Ascending aorta (tissue), 2 donors: ENCODE results near the gene CENPN. TPM values are rescaled to one million over a fixed set of nuclear protein-coding genes. Genes with fewer than 3 reads are reported as not detected.

ENCODE experiments used
- DNase-seq, 2 donors: peaks; one replicate each; pipeline ENCODE4 v3.0.0-alpha.2; 2019; ENCODE audit warnings: low spot score in 2 of 2
- H3K27ac ChIP-seq, 2 donors: fragments of 200-600 bp; sonication (generic); one replicate each; pipeline ENCODE4 v1.5.1; 2016 to 2017; ENCODE audit warnings: mild to moderate bottlenecking in 1 of 2
- H3K27me3 ChIP-seq: fragments of 200-600 bp; sonication (generic); one replicate; pipeline ENCODE4 v1.5.1; 2017
- H3K36me3 ChIP-seq, 2 donors: fragments of 200-600 bp; sonication (generic); one replicate each; pipeline ENCODE4 v1.5.1; 2016
- H3K4me1 ChIP-seq, 2 donors: fragments of 200-600 bp; sonication (generic); one replicate each; pipeline ENCODE4 v1.5.1; 2016 to 2017; ENCODE audit warnings: mild to moderate bottlenecking in 1 of 2
- H3K4me3 ChIP-seq, 2 donors: fragments of 200-600 bp; sonication (generic); one replicate each; pipeline ENCODE4 v1.5.1; 2016 to 2017; ENCODE audit warnings: mild to moderate bottlenecking in 1 of 2
- H3K9me3 ChIP-seq, 2 donors: fragments of 200-600 bp; sonication (generic); one replicate each; pipeline ENCODE4 v1.5.1; 2016
- intact Hi-C: fragments of 100-400 bp; cut with DNase I; formaldehyde crosslinking; loops from one replicate; pipeline ENCODE4 v1.15.1; 2023
- total RNA-seq: library from RNA; depleted of rRNA; stranded (reverse); fragments of >200 nt; gene quantifications from one replicate; pipeline ENCODE4 v1.1.0, GENCODE V29; 2016
- TF ChIP-seq, protein P1 (sequence below), 3 experiments: fragments of 200-600 bp in 2 of 3; fragments of 450-650 bp in 1 of 3; sonication (generic) in 2 of 3; IDR thresholded peaks; one replicate each; pipeline ENCODE4 v1.5.1; 2016 to 2019; ENCODE audit warnings: antibody characterized with exemption in 3 of 3, mild to moderate bottlenecking in 1 of 3, moderate library complexity in 1 of 3

Gene CENPN
- total RNA-seq, 1 donor from 2014 or later = not detected

DNA sequence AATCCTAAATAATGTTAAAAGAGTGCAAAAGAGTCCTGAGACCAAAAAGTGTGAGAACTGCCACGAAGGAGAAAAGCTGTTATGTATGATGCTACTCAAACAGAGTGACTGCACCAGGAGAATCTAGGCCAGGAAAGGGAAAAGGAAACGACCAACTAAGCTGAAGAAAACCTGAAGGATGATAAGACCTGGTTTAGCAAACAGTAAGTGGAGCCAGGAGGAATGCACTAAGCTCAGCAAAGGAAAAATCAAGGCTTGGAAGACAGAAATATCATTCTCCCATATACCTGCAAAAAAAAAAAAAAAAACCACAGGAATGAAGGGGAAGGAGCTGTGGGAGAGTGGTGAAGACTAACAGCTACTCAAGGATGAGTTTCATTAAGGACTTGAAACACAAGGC lies 21.4 kb upstream of the CENPN start:
- TF ChIP-seq, protein P1, sequence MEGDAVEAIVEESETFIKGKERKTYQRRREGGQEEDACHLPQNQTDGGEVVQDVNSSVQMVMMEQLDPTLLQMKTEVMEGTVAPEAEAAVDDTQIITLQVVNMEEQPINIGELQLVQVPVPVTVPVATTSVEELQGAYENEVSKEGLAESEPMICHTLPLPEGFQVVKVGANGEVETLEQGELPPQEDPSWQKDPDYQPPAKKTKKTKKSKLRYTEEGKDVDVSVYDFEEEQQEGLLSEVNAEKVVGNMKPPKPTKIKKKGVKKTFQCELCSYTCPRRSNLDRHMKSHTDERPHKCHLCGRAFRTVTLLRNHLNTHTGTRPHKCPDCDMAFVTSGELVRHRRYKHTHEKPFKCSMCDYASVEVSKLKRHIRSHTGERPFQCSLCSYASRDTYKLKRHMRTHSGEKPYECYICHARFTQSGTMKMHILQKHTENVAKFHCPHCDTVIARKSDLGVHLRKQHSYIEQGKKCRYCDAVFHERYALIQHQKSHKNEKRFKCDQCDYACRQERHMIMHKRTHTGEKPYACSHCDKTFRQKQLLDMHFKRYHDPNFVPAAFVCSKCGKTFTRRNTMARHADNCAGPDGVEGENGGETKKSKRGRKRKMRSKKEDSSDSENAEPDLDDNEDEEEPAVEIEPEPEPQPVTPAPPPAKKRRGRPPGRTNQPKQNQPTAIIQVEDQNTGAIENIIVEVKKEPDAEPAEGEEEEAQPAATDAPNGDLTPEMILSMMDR (IDR thresholded peaks at IDR 0.05) = no peak
- Histone ChIP-seq H3K4me1 (no peaks in the 10 kb centered on the region), H3K36me3 (no peaks in the 10 kb centered on the region), H3K27ac (no peak overlapping the region), H3K27me3 (no peaks in the 10 kb centered on the region), H3K9me3 (no peaks in the 10 kb centered on the region), H3K4me3 (no peak overlapping the region)
- intact Hi-C loops = no loop called here
- DNase-seq = no peak

DNA sequence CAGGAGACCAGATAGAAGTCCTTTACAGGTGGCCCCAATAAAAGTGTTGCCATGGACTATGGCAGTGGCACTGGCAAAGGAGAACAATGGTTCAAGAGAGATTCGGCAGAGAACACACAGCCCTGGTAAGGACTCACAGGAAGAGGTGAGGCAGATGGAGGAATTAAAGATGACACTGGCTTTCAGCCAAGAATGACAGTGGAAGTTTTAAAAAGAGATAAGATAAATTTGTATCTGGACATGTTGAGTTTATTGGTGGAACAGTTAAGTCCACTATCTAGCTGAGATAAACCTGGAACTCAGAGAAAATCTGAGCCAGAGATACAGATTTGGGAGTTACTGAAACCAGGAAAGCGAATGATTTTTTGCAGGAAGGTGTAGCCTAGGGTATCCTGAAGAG lies 20.5 kb upstream of the CENPN start:
- Histone ChIP-seq H3K36me3 (no peaks in the 10 kb centered on the region), H3K27me3 (no peaks in the 10 kb centered on the region), H3K27ac (no peak overlapping the region), H3K4me1 (no peaks in the 10 kb centered on the region), H3K9me3 (no peaks in the 10 kb centered on the region), H3K4me3 (no peak overlapping the region)
- no peak for DNase-seq
- TF ChIP-seq, protein P1 (IDR thresholded peaks at IDR 0.05) = no peak
- intact Hi-C loops = no loop called here

DNA sequence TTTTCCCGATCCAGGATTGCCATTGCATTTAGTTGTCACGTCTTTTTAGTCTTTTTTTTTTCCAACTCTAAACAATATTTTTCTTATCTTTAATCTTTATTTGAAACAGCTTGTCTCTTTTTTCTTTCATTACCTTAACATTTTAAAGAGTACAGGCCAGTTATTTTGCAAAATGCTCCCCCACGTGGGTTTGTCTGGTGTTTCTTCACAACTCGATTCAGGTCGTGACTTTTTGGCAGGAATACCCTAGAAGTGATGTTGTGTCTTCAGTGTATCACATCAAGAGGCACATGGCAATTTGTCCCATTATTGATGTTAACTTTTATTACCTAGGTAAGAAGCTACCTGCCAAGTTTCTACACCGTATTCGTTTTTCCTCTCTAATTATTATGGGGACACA lies 18.3 kb upstream of the CENPN start:
- intact Hi-C loops = no loop called here
- no peaks in the 10 kb centered on the region for H3K9me3 ChIP-seq
- H3K4me1 ChIP-seq = peaks cover 0 to 2% of the 10 kb centered on the region in 2 donors
- no peak for DNase-seq
- no peaks in the 10 kb centered on the region for H3K27me3 ChIP-seq
- H3K36me3 ChIP-seq = no peaks in the 10 kb centered on the region
- no peak overlapping the region for H3K4me3 ChIP-seq
- H3K27ac ChIP-seq = no peak overlapping the region
- TF ChIP-seq, protein P1 (IDR thresholded peaks at IDR 0.05) = no peak

DNA sequence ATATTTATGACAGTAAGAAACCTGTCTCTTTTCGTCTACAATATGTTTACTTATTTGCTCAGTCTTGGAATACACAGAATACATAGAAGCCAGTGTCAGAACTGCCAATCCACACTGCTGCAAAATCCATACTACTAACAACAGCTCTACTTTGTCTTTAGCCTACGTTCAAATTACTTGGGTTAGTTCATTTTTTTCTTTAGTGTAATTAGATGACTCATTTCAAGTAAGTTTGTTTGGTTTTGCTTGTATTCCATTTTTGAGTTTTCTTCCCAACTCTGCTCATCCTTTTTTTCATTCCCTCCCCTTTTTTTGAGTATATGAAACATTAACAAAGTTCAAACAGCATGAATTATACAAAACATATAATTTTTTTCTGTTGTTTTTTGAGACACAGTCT lies 17.2 kb upstream of the CENPN start:
- Histone ChIP-seq H3K4me1 (peaks cover 0 to 4% of the 10 kb centered on the region in 2 donors), H3K4me3 (no peak overlapping the region), H3K27ac (no peak overlapping the region), H3K9me3 (no peaks in the 10 kb centered on the region), H3K36me3 (no peaks in the 10 kb centered on the region), H3K27me3 (no peaks in the 10 kb centered on the region)
- intact Hi-C loops = loop anchor here (5.0 kb wide), 1 partner anchor 58 kb away; no protein-coding TSS in a partner anchor
- TF ChIP-seq, protein P1 (IDR thresholded peaks at IDR 0.05) = no peak
- no peak for DNase-seq

DNA sequence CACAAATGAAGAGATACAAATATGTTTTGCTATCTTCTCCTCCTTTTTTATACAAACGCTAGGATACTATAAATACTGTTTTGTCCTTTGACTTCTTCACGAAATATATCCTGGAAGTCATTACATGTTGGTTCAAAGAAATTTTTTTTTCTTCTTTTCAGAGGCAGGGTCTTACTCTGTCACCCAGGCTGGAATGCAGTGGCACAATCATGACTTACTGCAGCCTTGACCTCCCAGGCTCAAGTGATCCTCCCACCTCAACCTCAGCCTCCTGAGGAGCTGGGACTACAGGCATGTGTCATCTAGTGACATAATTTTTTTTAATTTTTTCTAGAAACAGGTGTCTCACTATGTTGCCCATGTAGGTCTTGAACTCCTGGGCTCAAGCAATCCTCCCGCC lies 16.4 kb upstream of the CENPN start:
- Histone ChIP-seq H3K27me3 (no peaks in the 10 kb centered on the region), H3K4me1 (peaks cover 0 to 4% of the 10 kb centered on the region in 2 donors), H3K4me3 (no peak overlapping the region), H3K9me3 (no peaks in the 10 kb centered on the region), H3K36me3 (no peaks in the 10 kb centered on the region), H3K27ac (no peak overlapping the region)
- intact Hi-C loops = loop anchor here (5.0 kb wide), 1 partner anchor 58 kb away; no protein-coding TSS in a partner anchor
- TF ChIP-seq, protein P1 (IDR thresholded peaks at IDR 0.05) = no peak
- no peak for DNase-seq

DNA sequence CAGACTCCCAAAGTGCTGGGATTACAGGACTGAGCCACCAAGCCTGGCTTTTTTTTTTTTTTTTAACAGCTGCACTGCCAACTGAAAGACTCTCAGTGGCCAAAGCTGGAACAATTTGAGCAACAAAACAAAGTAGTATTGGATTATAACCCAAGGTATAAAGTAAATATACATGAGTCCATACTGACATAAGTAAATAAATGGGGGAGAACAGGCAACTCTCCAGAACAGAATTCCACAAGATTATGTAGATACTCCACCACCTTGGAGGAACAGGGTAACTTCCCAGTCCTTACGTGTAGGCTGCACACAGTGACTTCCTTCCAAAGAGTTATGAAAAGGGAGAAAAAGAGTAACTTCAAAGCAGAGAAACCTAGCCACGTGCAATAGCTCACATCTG lies 16.0 kb upstream of the CENPN start:
- no peak for DNase-seq
- no peak overlapping the region for H3K4me3 ChIP-seq
- H3K9me3 ChIP-seq = no peaks in the 10 kb centered on the region
- H3K4me1 ChIP-seq = peaks cover 0 to 4% of the 10 kb centered on the region in 2 donors
- TF ChIP-seq, protein P1 (IDR thresholded peaks at IDR 0.05) = no peak
- intact Hi-C loops = loop anchor here (5.0 kb wide), 1 partner anchor 59 kb away; no protein-coding TSS in a partner anchor
- H3K36me3 ChIP-seq = no peaks in the 10 kb centered on the region
- no peaks in the 10 kb centered on the region for H3K27me3 ChIP-seq
- H3K27ac ChIP-seq = no peak overlapping the region
